Ishikawa (cell line): Measurements from ENCODE around the gene B4GAT1.

ENCODE experiments used
- CEBPB ChIP-seq: IDR thresholded peaks from 2 replicates; pipeline ENCODE4 v1.6.1; 2012
- CREB1 ChIP-seq: IDR thresholded peaks from 2 replicates; pipeline ENCODE4 v1.6.1; 2012; ENCODE audit warnings: low read depth
- EP300 ChIP-seq: IDR thresholded peaks from 2 replicates; pipeline ENCODE4 v1.6.1; 2012; ENCODE audit warnings: borderline replicate concordance
- FOXM1 ChIP-seq: IDR thresholded peaks from 2 replicates; pipeline ENCODE4 v1.6.1; 2012; ENCODE audit warnings: low read depth, borderline replicate concordance
- MAX ChIP-seq: IDR thresholded peaks from 2 replicates; pipeline ENCODE4 v1.6.1; 2012
- NFIC ChIP-seq: IDR thresholded peaks from 2 replicates; pipeline ENCODE4 v1.6.1; 2012
- RAD21 ChIP-seq: IDR thresholded peaks from 2 replicates; pipeline ENCODE4 v1.6.1; 2012; ENCODE audit warnings: low read depth
- REST ChIP-seq: IDR thresholded peaks from 2 replicates; pipeline ENCODE4 v1.6.1; 2012; ENCODE audit warnings: low read depth, mild to moderate bottlenecking
- TAF1 ChIP-seq: IDR thresholded peaks from 2 replicates; pipeline ENCODE4 v1.6.1; 2012; ENCODE audit warnings: low read depth, mild to moderate bottlenecking
- TCF12 ChIP-seq: IDR thresholded peaks from 2 replicates; pipeline ENCODE4 v1.6.1; 2012; ENCODE audit warnings: low read depth
- TEAD4 ChIP-seq: IDR thresholded peaks from 2 replicates; pipeline ENCODE4 v1.6.1; 2012
- USF1 ChIP-seq: IDR thresholded peaks from 2 replicates; pipeline ENCODE4 v1.6.1; 2012
- YY1 ChIP-seq: IDR thresholded peaks from 2 replicates; pipeline ENCODE4 v1.6.1; 2012; ENCODE audit warnings: low read depth
- ZBTB7A ChIP-seq: IDR thresholded peaks from 2 replicates; pipeline ENCODE4 v1.6.1; 2012; ENCODE audit warnings: low read depth

Gene B4GAT1

GRCh38 chr11:66316849-66317251 lies 30.6 kb downstream of the B4GAT1 start, which contains the start of gene CD248:
Gene CD248, minus strand, starts transcription at chr11:66317044. Its CDS starts 17 bp downstream, at chr11:66317027.
- TF ChIP-seq TCF12 (no peak), FOXM1 (no peak), RAD21 (no peak), REST (no peak), ZBTB7A (no peak), CEBPB (no peak), MAX (no peak), TAF1 (no peak)

- no peak for TF ChIP-seq TEAD4
- TF ChIP-seq CEBPB: no peak
- TF ChIP-seq USF1: no peak
- no peak for TF ChIP-seq CREB1
- no peak for TF ChIP-seq EP300
- TF ChIP-seq YY1: no peak
- TF ChIP-seq TAF1: no peak
- no peak for TF ChIP-seq TCF12
- no peak for TF ChIP-seq REST
- no peak for TF ChIP-seq ZBTB7A
Observed at GRCh38 chr11:66315921-66316811, 31.3 kb downstream of the B4GAT1 start.

- TF ChIP-seq RAD21 (no peak), NFIC (no peak), USF1 (no peak), TEAD4 (no peak), FOXM1 (no peak), YY1 (no peak), REST (no peak), MAX (no peak), ZBTB7A (no peak), CREB1 (no peak)
Observed at GRCh38 chr11:66315498-66315885, 31.9 kb downstream of the B4GAT1 start.

- TF ChIP-seq CREB1: no peak
- TF ChIP-seq MAX: no peak
Observed at GRCh38 chr11:66314561-66315497, 32.6 kb downstream of the B4GAT1 start.
